Duodenal mucosa (tissue), 2 donors: ENCODE data around the gene KRTAP21-3.
"Not testable (repeated sequence)": the region's sequence is repeated elsewhere in the genome, so short reads cannot be mapped to it uniquely, and the experiment has no call there.

ENCODE experiments used
- H3K27ac ChIP-seq: one replicate; pipeline ENCODE4 v1.7.0; 2013; ENCODE audit warnings: low read depth, low read length
- H3K27me3 ChIP-seq, 2 donors: one replicate each; pipeline ENCODE4 v1.7.0; 2013; ENCODE audit warnings: low read length in 2 of 2, control low read depth in 1 of 2; ENCODE audit not compliant: insufficient read depth in 2 of 2, control insufficient read depth in 1 of 2
- H3K36me3 ChIP-seq, 2 donors: one replicate each; pipeline ENCODE4 v1.7.0; 2013; ENCODE audit warnings: low read length in 2 of 2, control low read depth in 1 of 2; ENCODE audit not compliant: insufficient read depth in 2 of 2, control insufficient read depth in 1 of 2
- H3K4me1 ChIP-seq, 2 donors: one replicate each; pipeline ENCODE4 v1.7.0; 2013; ENCODE audit warnings: low read length in 2 of 2, control low read depth in 1 of 2; ENCODE audit not compliant: insufficient read depth in 2 of 2, control insufficient read depth in 1 of 2
- H3K4me3 ChIP-seq, 2 donors: one replicate each; pipeline ENCODE4 v1.7.0; 2013; ENCODE audit warnings: low read length in 2 of 2, low read depth in 1 of 2
- H3K9ac ChIP-seq, 2 donors: one replicate each; pipeline ENCODE4 v1.7.0; 2013; ENCODE audit warnings: low read length in 2 of 2, low read depth in 1 of 2
- H3K9me3 ChIP-seq, 2 donors: one replicate each; pipeline ENCODE4 v1.7.0; 2013; ENCODE audit warnings: low read length in 2 of 2, control low read depth in 1 of 2; ENCODE audit not compliant: control insufficient read depth in 1 of 2

Gene KRTAP21-3

DNA sequence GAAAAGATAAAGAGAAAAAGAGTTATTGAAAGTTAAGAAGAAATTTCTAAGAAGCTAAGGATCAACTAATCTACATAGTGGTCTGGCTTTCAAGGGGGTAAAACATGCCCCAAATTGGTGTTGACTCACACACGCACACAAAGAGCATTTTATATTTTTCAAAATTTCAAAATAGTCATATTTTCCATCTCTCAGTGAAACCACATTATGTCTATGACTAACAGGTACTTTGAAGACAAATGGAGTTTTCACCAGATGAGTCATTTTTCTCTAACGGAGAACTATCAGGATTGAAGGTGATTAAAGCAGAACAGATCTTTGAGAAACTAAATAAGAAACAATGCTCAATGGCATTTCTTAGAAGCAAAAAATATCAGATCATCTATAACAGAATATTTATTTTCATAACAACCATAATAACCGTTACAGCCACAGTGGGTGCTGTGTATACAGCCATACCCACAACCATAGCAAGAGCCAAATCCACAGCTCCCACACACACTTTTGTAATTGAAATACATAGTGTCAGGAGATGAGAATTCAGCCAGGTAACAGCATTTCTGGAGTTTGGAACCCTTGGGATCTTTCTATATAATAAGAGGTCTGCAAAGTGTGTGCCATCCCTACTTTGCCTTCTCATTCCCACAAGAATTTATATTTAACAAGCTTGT, at the start of gene KRTAP21-3:
KRTAP21-3 (minus strand) TSS at position 539 of the 671 bp plus-strand sequence; CDS start at position 521, 18 bp downstream.
- Histone ChIP-seq H3K9ac (no peak within 1 kb of the TSS), H3K9me3 (peaks cover 0 to 4% of the 10 kb centered on the region in 2 donors), H3K4me3 (no peak within 1 kb of the TSS), H3K27me3 (no peaks in the 10 kb centered on the region), H3K36me3 (no peaks in the 10 kb centered on the region), H3K27ac (no peak within 1 kb of the TSS), H3K4me1 (no peaks in the 10 kb centered on the region)

GRCh38 chr21:30760776-30761175, 42.2 kb upstream of the KRTAP21-3 start:
- Histone ChIP-seq H3K27ac (no peak overlapping the region), H3K27me3 (no peaks in the 10 kb centered on the region), H3K4me1 (no peaks in the 10 kb centered on the region), H3K9me3 (peaks cover 0 to 8% of the 10 kb centered on the region in 2 donors), H3K36me3 (no peaks in the 10 kb centered on the region), H3K4me3 (no peak overlapping the region), H3K9ac (no peak overlapping the region)

- no peaks in the 10 kb centered on the region for H3K27me3 ChIP-seq
- H3K4me1 ChIP-seq, result no peaks in the 10 kb centered on the region
- H3K9ac ChIP-seq, result no peak overlapping the region
- H3K4me3 ChIP-seq, result no peak overlapping the region
- H3K9me3 ChIP-seq, result peaks cover 0 to 15% of the 10 kb centered on the region in 2 donors
- H3K36me3 ChIP-seq, result no peaks in the 10 kb centered on the region
- no peak overlapping the region for H3K27ac ChIP-seq
Measured at GRCh38 chr21:30758306-30758705, 39.7 kb upstream of the KRTAP21-3 start.

DNA sequence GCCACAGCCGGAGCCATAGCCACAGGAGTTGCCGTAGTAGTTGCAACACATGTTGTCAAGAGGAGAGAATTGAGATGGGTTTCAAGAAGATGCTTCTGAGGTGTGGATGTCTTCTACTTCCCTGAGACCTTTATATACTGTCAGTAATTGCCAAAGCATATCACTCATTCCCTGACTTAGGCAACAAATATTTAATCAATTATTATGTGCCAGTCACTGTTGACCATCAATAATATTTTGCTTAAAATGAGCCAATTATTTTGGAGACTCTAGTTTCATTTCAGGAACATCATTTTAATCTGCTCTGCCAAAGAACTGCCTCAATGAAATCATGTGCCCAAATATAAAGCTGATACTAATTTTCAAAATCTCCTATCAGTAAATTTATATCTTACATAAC, 36.8 kb upstream of the KRTAP21-3 start, which contains the start of gene KRTAP21-1:
KRTAP21-1 (minus strand) TSS at position 101 of the 400 bp plus-strand sequence; CDS start at position 51, 50 bp downstream.
- H3K36me3 ChIP-seq, H3K4me1 ChIP-seq, H3K4me3 ChIP-seq, H3K9ac ChIP-seq, H3K27me3 ChIP-seq, H3K27ac ChIP-seq: not testable (repeated sequence)
- H3K9me3 ChIP-seq, result peaks cover 0 to 11% of the 10 kb centered on the region in 2 donors

GRCh38 chr21:30747159-30747558, 28.6 kb upstream of the KRTAP21-3 start, which contains the start of gene KRTAP21-2:
KRTAP21-2 (minus strand) TSS chr21:30747259; CDS start chr21:30747202, 57 bp downstream.
- H3K9me3 ChIP-seq, result peaks cover 0 to 8% of the 10 kb centered on the region in 2 donors
- H3K4me1 ChIP-seq, result no peaks in the 10 kb centered on the region
- H3K36me3 ChIP-seq, result no peaks in the 10 kb centered on the region
- H3K4me3 ChIP-seq, result no peak within 1 kb of the TSS
- no peak within 1 kb of the TSS for H3K27ac ChIP-seq
- H3K27me3 ChIP-seq, result no peaks in the 10 kb centered on the region
- no peak within 1 kb of the TSS for H3K9ac ChIP-seq

GRCh38 chr21:30740462-30740861, 21.9 kb upstream of the KRTAP21-3 start:
- Histone ChIP-seq H3K4me3 (no peak overlapping the region), H3K4me1 (no peaks in the 10 kb centered on the region), H3K9me3 (peaks cover 0 to 5% of the 10 kb centered on the region in 2 donors), H3K36me3 (no peaks in the 10 kb centered on the region), H3K27me3 (no peaks in the 10 kb centered on the region), H3K27ac (no peak overlapping the region), H3K9ac (no peak overlapping the region)

DNA sequence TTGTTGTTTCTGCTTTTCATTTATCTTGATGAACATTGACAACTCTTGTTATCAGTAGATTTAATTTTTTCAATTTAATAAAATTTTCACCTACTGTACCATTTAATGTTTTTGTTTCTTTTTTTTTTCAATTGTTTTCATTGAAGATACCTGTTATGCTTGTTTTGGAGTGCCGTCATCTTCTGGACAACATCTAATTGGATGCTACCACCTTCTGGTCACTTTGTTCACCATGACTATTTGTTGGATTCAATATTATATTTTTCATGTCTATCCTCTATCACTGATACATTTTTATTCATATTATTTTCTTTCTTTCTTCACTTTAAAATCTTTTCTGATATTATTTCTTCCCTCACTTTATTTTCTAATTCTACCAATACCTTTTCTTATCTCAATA, 14.4 kb upstream of the KRTAP21-3 start:
- Histone ChIP-seq H3K4me3 (no peak overlapping the region), H3K27me3 (no peaks in the 10 kb centered on the region), H3K36me3 (no peaks in the 10 kb centered on the region), H3K4me1 (no peaks in the 10 kb centered on the region), H3K27ac (no peak overlapping the region), H3K9me3 (no peaks in the 10 kb centered on the region), H3K9ac (no peak overlapping the region)

GRCh38 chr21:30726726-30727125, 8.1 kb upstream of the KRTAP21-3 start:
- Histone ChIP-seq H3K36me3 (no peaks in the 10 kb centered on the region), H3K9ac (no peak overlapping the region), H3K9me3 (peaks cover 0 to 11% of the 10 kb centered on the region in 2 donors), H3K27me3 (no peaks in the 10 kb centered on the region), H3K4me3 (no peak overlapping the region), H3K27ac (no peak overlapping the region), H3K4me1 (no peaks in the 10 kb centered on the region)

- Histone ChIP-seq H3K27ac (no peak overlapping the region), H3K4me1 (no peaks in the 10 kb centered on the region), H3K9me3 (peaks cover 0 to 4% of the 10 kb centered on the region in 2 donors), H3K36me3 (no peaks in the 10 kb centered on the region), H3K9ac (no peak overlapping the region), H3K27me3 (no peaks in the 10 kb centered on the region), H3K4me3 (no peak overlapping the region)
Measured at GRCh38 chr21:30719401-30719800, 824 bp upstream of the KRTAP21-3 start.

DNA sequence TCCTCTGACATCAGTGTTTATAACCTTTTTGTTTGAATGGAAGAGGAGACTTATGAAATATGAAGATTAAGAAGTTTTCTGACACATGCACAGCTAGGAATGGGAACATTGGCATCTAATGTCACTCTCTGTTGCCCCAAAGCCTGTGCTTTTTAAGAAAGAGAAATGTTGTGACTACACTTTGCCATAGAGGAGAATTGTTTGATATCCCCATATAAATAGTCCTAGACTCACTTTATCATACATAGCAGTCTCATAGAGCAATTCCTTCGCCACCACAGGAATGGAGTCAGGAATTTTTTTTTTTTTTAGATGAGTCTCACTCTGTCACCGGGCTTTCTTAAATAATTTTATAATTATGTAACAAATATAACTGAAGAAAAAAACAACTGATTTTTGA, 1.5 kb downstream of the KRTAP21-3 start:
- Histone ChIP-seq H3K9ac (no peak overlapping the region), H3K4me3 (no peak overlapping the region), H3K27me3 (no peaks in the 10 kb centered on the region), H3K4me1 (no peaks in the 10 kb centered on the region), H3K27ac (no peak overlapping the region), H3K9me3 (peaks cover 0 to 7% of the 10 kb centered on the region in 2 donors), H3K36me3 (no peaks in the 10 kb centered on the region)
